ENCODE measurements around the gene CCNA2. TPM values are rescaled to one million over a fixed set of nuclear protein-coding genes. Genes with fewer than 3 reads are reported as not detected.

The CCNA2 gene
- total and polyA plus RNA-seq, 9 of the 15 experiments (the other 6 are each of a cell fraction or from before 2014, with no cell fraction given), result 37.1 to 197 (median 154) TPM

- POLR2A ChIA-PET, result no interaction called here
- Histone ChIP-seq H3K9ac (ENCODE audit: insufficient read depth in 1 of 2, low read depth in 2 of 2, low read length in 2 of 2) (no peak overlapping the region), H3K4me3 (no peak overlapping the region), H3K4me2 (ENCODE audit: insufficient read depth, low read length) (no peak overlapping the region), H3K36me3 (ENCODE audit: control insufficient read depth, insufficient read depth, low read length) (no peaks in the 10 kb centered on the region), H4K20me1 (replicated peaks; ENCODE audit: control insufficient read depth, insufficient read depth, low read length) (no peaks in the 10 kb centered on the region), H3K79me2 (ENCODE audit: control insufficient read depth, insufficient read depth, low read length) (no peaks in the 10 kb centered on the region), H3K27ac (ENCODE audit: extremely low read depth, low read depth, low read length) (no peak overlapping the region), H3K9me1 (ENCODE audit: control insufficient read depth, insufficient read depth, low read length) (no peaks in the 10 kb centered on the region), H3K9me3 (replicated peaks; ENCODE audit: control insufficient read depth, insufficient read depth, low read depth, low read length) (no peaks in the 10 kb centered on the region), H3K27me3 (ENCODE audit: control insufficient read depth in 2 of 2, insufficient read depth in 2 of 2, low read length in 2 of 2) (no peaks in the 10 kb centered on the region), H2AFZ (ENCODE audit: low read depth, low read length) (0 out of 2 replicates have a peak overlapping the region, but pooled peaks have one; percentile 1), H3K4me1 (replicated peaks in 1 of 2; ENCODE audit: control insufficient read depth in 2 of 2, insufficient read depth in 2 of 2, low read length in 2 of 2) (peaks cover 0 to 21% of the 10 kb centered on the region in 2 experiments; a peak in 3 of 5 replicates)
- WGBS (ENCODE audit: insufficient coverage, low coverage, missing lambda C conversion rate), result 40% methylated on average over 2 of the region's 2 CpGs
- CTCF ChIA-PET (ENCODE audit: low intra/inter-chr PET ratio), result no interaction called here
- no peak for TF ChIP-seq PHF8 (IDR thresholded peaks at IDR 0.05; ENCODE audit: borderline replicate concordance, low read length)
- no peak for TF ChIP-seq PCBP2 (IDR thresholded peaks at IDR 0.05; ENCODE audit: low read depth, low read length, poor library complexity, severe bottlenecking)
- TF ChIP-seq CREB1 (IDR thresholded peaks at IDR 0.05), result no peak
- no peak for TF ChIP-seq CREB1 (CRISPR knock-in tag; IDR thresholded peaks at IDR 0.05)
- TF ChIP-seq ATF2 (CRISPR knock-in tag; IDR thresholded peaks at IDR 0.05), result no peak
- TF ChIP-seq KDM5B (IDR thresholded peaks at IDR 0.05; ENCODE audit: insufficient replicate concordance, low read depth, low read length), result no peak
- TF ChIP-seq MCM3 (IDR thresholded peaks at IDR 0.05), result no peak
- TF ChIP-seq NCOA2 (IDR thresholded peaks at IDR 0.05; ENCODE audit: partially characterized antibody in 2 of 2), result no peak
- TF ChIP-seq ETV1 (tag; conservative IDR thresholded peaks at IDR 0.05; ENCODE audit: low read depth), result no peak
- no peak for TF ChIP-seq RUNX1 (IDR thresholded peaks at IDR 0.05; ENCODE audit: low read depth)
- no peak for TF ChIP-seq ZNF77 (CRISPR knock-in tag; IDR thresholded peaks at IDR 0.05)
- no peak for TF ChIP-seq KAT2B (IDR thresholded peaks at IDR 0.05; ENCODE audit: low read depth, low read length)
- DNase-seq (ENCODE audit: extremely low read depth in 1 of 4, low spot score in 3 of 4) (no peak), FAIRE-seq (no peak), ATAC-seq (no peak)
- intact Hi-C loops (cut with micrococcal nuclease), result no loop called here
- in situ Hi-C loops (cut with MboI), result no loop called here
- BruUV-seq (replicated peaks), result no TSS peak
Measured at GRCh38 chr4:121788896-121789295, 34.8 kb downstream of the CCNA2 start.

Measured in K562 (cell line).